HG02981 (cell line): ENCODE measurements around the gene TBC1D22A.
"Not testable (repeated sequence)": the region's sequence is repeated elsewhere in the genome, so short reads cannot be mapped to it uniquely, and the experiment has no call there.

Experiments used
- ATAC-seq: cut with Tn5 transposase; IDR thresholded peaks from one replicate; pipeline ENCODE4 v1.9.1; 2021; ENCODE audit warnings: mild to moderate bottlenecking, moderate library complexity; ENCODE audit not compliant: unreplicated experiment

TBC1D22A gene

GRCh38 chr22:46810856-46811786 is 48.7 kb downstream of the TBC1D22A start:
- no peak for ATAC-seq

- ATAC-seq, result no peak
These were observed 49.7 kb downstream of the TBC1D22A start for GRCh38 chr22:46812034-46812605.

GRCh38 chr22:46812788-46813187 is 50.3 kb downstream of the TBC1D22A start:
- ATAC-seq, result no peak

- ATAC-seq, result no peak
These were observed 51.6 kb downstream of the TBC1D22A start for GRCh38 chr22:46813816-46814597.

- no peak for ATAC-seq
These were observed 52.7 kb downstream of the TBC1D22A start for GRCh38 chr22:46815132-46815531.

- no peak for ATAC-seq
These were observed 53.1 kb downstream of the TBC1D22A start for GRCh38 chr22:46815559-46815895.

- no peak for ATAC-seq
These were observed 53.7 kb downstream of the TBC1D22A start for GRCh38 chr22:46815896-46816731.

GRCh38 chr22:46817390-46817789 is 54.9 kb downstream of the TBC1D22A start:
- not testable (repeated sequence) for ATAC-seq

GRCh38 chr22:46823248-46823647 is 60.8 kb downstream of the TBC1D22A start:
- ATAC-seq, result no peak

GRCh38 chr22:46823654-46824053 is 61.2 kb downstream of the TBC1D22A start:
- no peak for ATAC-seq

- ATAC-seq, result no peak
These were observed 62.0 kb downstream of the TBC1D22A start for GRCh38 chr22:46824344-46824909.

- ATAC-seq, result no peak
These were observed 62.6 kb downstream of the TBC1D22A start for GRCh38 chr22:46824980-46825544.

- no peak for ATAC-seq
These were observed 64.1 kb downstream of the TBC1D22A start for GRCh38 chr22:46826438-46827135.

GRCh38 chr22:46827136-46827780 is 64.8 kb downstream of the TBC1D22A start:
- no peak for ATAC-seq

GRCh38 chr22:46827781-46828180 is 65.3 kb downstream of the TBC1D22A start:
- no peak for ATAC-seq

GRCh38 chr22:46828323-46828900 is 66.0 kb downstream of the TBC1D22A start:
- ATAC-seq, result no peak

- no peak for ATAC-seq
These were observed 66.9 kb downstream of the TBC1D22A start for GRCh38 chr22:46829117-46829891.
